CD4-positive, alpha-beta T cell treated with Interleukin-15 for 1 hour (primary cell): ENCODE results near the gene STK38.
"Not testable (repeated sequence)": the region's sequence is repeated elsewhere in the genome, so short reads cannot be mapped to it uniquely, and the experiment has no call there.

Experiments
- DNase-seq: peaks from one replicate; pipeline ENCODE4 v3.0.0-alpha.2; 2020

The STK38 gene

GRCh38 chr6:36479256-36479655, 68.0 kb downstream of the STK38 start:
- no peak for DNase-seq

GRCh38 chr6:36478051-36478526, 69.2 kb downstream of the STK38 start:
- DNase-seq = no peak

- no peak for DNase-seq
These were observed 77.3 kb downstream of the STK38 start for GRCh38 chr6:36469946-36470345.

GRCh38 chr6:36469148-36469661, 78.1 kb downstream of the STK38 start:
- DNase-seq = no peak

- DNase-seq = no peak
These were observed 79.7 kb downstream of the STK38 start for GRCh38 chr6:36467625-36468024.

- no peak for DNase-seq
These were observed 83.0 kb downstream of the STK38 start for GRCh38 chr6:36464233-36464632.

GRCh38 chr6:36463676-36464075, 83.6 kb downstream of the STK38 start:
- DNase-seq = no peak

- DNase-seq = no peak
These were observed 85.6 kb downstream of the STK38 start for GRCh38 chr6:36461646-36462045.

GRCh38 chr6:36460916-36461315, 86.4 kb downstream of the STK38 start:
- no peak for DNase-seq

GRCh38 chr6:36459501-36459900, 87.8 kb downstream of the STK38 start:
- DNase-seq = no peak

GRCh38 chr6:36455486-36456027, 91.7 kb downstream of the STK38 start:
- no peak for DNase-seq

GRCh38 chr6:36452897-36453296, 94.4 kb downstream of the STK38 start:
- DNase-seq = not testable (repeated sequence)

- not testable (repeated sequence) for DNase-seq
These were observed 98.1 kb downstream of the STK38 start for GRCh38 chr6:36449173-36449572.

- no peak for DNase-seq
These were observed 101.7 kb downstream of the STK38 start for GRCh38 chr6:36445621-36446020.

GRCh38 chr6:36444470-36444869, 102.8 kb downstream of the STK38 start:
- DNase-seq = no peak
